Prostate gland (tissue), 2 donors: ENCODE data around the gene CACNA1F.

Source experiments
- POLR2AphosphoS5 ChIP-seq: sonication (generic); formaldehyde crosslinking; IDR thresholded peaks from one replicate; pipeline ENCODE4 v1.6.1; 2017; ENCODE audit warnings: antibody characterized with exemption
- TF ChIP-seq, protein P1 (sequence below), 4 experiments: fragments of 200-600 bp in 2 of 4; fragments of 450-650 bp in 2 of 4; sonication (generic) in 2 of 4; IDR thresholded peaks; 1 replicate in 3 of 4; 2 replicates in 1 of 4; pipeline ENCODE4 v1.5.1; 2016 to 2019; ENCODE audit warnings: antibody characterized with exemption in 4 of 4, mild to moderate bottlenecking in 2 of 4, moderate library complexity in 2 of 4

DNA sequence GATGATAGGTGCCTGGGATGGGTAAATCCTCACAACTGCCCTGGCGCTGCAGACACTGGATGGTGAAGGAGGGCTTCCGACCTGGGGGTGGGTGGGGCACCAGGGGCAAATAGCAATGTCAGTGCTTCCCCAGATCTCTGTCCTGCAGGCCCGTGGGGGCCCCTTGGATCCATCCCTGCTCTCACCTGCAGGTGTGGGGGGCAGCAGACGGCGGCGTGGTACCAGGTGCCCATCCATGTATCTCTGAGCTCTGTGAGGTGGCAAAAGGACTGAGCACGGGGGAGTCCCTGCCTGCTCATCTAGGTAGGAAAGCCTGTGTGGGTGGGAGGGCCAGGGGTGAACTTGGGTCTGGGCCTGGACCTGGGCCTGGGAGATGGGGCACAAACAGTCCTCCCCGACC lies 26.6 kb downstream of the CACNA1F start:
- TF ChIP-seq, protein P1, sequence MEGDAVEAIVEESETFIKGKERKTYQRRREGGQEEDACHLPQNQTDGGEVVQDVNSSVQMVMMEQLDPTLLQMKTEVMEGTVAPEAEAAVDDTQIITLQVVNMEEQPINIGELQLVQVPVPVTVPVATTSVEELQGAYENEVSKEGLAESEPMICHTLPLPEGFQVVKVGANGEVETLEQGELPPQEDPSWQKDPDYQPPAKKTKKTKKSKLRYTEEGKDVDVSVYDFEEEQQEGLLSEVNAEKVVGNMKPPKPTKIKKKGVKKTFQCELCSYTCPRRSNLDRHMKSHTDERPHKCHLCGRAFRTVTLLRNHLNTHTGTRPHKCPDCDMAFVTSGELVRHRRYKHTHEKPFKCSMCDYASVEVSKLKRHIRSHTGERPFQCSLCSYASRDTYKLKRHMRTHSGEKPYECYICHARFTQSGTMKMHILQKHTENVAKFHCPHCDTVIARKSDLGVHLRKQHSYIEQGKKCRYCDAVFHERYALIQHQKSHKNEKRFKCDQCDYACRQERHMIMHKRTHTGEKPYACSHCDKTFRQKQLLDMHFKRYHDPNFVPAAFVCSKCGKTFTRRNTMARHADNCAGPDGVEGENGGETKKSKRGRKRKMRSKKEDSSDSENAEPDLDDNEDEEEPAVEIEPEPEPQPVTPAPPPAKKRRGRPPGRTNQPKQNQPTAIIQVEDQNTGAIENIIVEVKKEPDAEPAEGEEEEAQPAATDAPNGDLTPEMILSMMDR (IDR thresholded peaks at IDR 0.05) = no peak
- no peak for TF ChIP-seq POLR2AphosphoS5
